HepG2 (cell line): ENCODE measurements around the gene CDK2. TPM values are rescaled to one million over a fixed set of nuclear protein-coding genes. Genes with fewer than 3 reads are reported as not detected.

Experiments used
- MAZ ChIP-seq, 2 experiments: sonication (generic) in 1 of 2; formaldehyde crosslinking in 1 of 2; IDR thresholded peaks; 2 replicates each; pipeline versions ENCODE4 v1.5.0 to v1.6.1; 2012 to 2020; ENCODE audit warnings: low read depth in 2 of 2, mild to moderate bottlenecking in 2 of 2, borderline replicate concordance in 1 of 2, improper control_type of control experiment in 1 of 2, low read length in 1 of 2, missing genetic modification reagents in 1 of 2, moderate library complexity in 1 of 2
- MTA1 ChIP-seq: sonication (generic); formaldehyde crosslinking; IDR thresholded peaks from 2 replicates; pipeline ENCODE4 v1.4.0; 2020; ENCODE audit warnings: missing genetic modification reagents, mild to moderate bottlenecking, borderline replicate concordance
- RCOR2 ChIP-seq: IDR thresholded peaks from 2 replicates; pipeline ENCODE4 v1.6.1; 2016; ENCODE audit warnings: missing biosample characterization, missing genetic modification reagents
- U2AF1 ChIP-seq: fragments of 200-400 bp; formaldehyde crosslinking; optimal IDR thresholded peaks from 2 replicates; pipeline ENCODE3; 2017; ENCODE audit warnings: mild to moderate bottlenecking, low read depth, low read length
- ZC3H4 ChIP-seq: sonication (generic); formaldehyde crosslinking; IDR thresholded peaks from 2 replicates; pipeline ENCODE4 v1.4.0; 2020; ENCODE audit warnings: missing genetic modification reagents, borderline replicate concordance
- ZNF598 ChIP-seq: sonication (generic); formaldehyde crosslinking; IDR thresholded peaks from 2 replicates; pipeline ENCODE4 v1.5.1; 2020; ENCODE audit warnings: mild to moderate bottlenecking, missing genetic modification reagents, borderline replicate concordance
- ZNF710 ChIP-seq: sonication (generic); formaldehyde crosslinking; IDR thresholded peaks from 2 replicates; pipeline ENCODE4 v1.5.0; 2020; ENCODE audit warnings: mild to moderate bottlenecking, missing genetic modification reagents, borderline replicate concordance
- ZNF816 ChIP-seq: sonication (generic); formaldehyde crosslinking; IDR thresholded peaks from 2 replicates; pipeline ENCODE4 v1.8.0; 2022; ENCODE audit warnings: missing genetic modification reagents, mild to moderate bottlenecking, borderline replicate concordance
- polyA plus RNA-seq, 8 experiments: library from polyadenylated mRNA; depleted of rRNA in 3 of 8; stranded (reverse) in 7 of 8; unstranded in 1 of 8; fragments of >200 nt; fragmentation: Illumina TruSeq in 4 of 8; extraction: Trizol in 4 of 8; gene quantifications; 2 replicates each; pipeline versions ENCODE4 v1.2.1 to v1.2.3, GENCODE V29; 2011 to 2016; ENCODE audit warnings: low read depth in 4 of 8, missing spikeins in 1 of 8, mixed read lengths in 1 of 8; ENCODE audit not compliant: insufficient read depth in 1 of 8
- total RNA-seq, 5 experiments: library from RNA; depleted of rRNA; stranded (reverse); fragments of >200 nt; fragmentation: Illumina TruSeq; extraction: Trizol; gene quantifications; 2 replicates each; pipeline ENCODE4 v1.2.3, GENCODE V29; 2016; ENCODE audit warnings: low read depth in 1 of 5
- TF ChIP-seq, protein P1 (sequence below): sonication (generic); formaldehyde crosslinking; conservative IDR thresholded peaks from 2 replicates; pipeline ENCODE4 v1.5.0; 2020; ENCODE audit warnings: missing genetic modification reagents

The CDK2 gene
- total and polyA plus RNA-seq, 2 of the 13 experiments (the other 11 are each of a cell fraction or from before 2014, with no cell fraction given) = 47.5 to 52.6 TPM

- TF ChIP-seq U2AF1 (no peak), MAZ (IDR thresholded peaks at IDR 0.05; ENCODE audit: borderline replicate concordance, low read depth, low read length) (no peak), MAZ (CRISPR knock-in tag; IDR thresholded peaks at IDR 0.05; ENCODE audit: low read depth) (no peak), ZC3H4 (no peak), RCOR2 (CRISPR knock-in tag) (peak; percentile 84; the same call in 1 of the 2 replicates), ZNF710 (peak; percentile 77; the same call in 1 of the 2 replicates), MTA1 (CRISPR knock-in tag) (peak; percentile 25; the same call in 1 of the 2 replicates), ZNF598 (no peak), ZNF816 (CRISPR knock-in tag) (no peak)
- TF ChIP-seq, protein P1, sequence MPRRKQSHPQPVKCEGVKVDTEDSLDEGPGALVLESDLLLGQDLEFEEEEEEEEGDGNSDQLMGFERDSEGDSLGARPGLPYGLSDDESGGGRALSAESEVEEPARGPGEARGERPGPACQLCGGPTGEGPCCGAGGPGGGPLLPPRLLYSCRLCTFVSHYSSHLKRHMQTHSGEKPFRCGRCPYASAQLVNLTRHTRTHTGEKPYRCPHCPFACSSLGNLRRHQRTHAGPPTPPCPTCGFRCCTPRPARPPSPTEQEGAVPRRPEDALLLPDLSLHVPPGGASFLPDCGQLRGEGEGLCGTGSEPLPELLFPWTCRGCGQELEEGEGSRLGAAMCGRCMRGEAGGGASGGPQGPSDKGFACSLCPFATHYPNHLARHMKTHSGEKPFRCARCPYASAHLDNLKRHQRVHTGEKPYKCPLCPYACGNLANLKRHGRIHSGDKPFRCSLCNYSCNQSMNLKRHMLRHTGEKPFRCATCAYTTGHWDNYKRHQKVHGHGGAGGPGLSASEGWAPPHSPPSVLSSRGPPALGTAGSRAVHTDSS (CRISPR knock-in tag) = no peak
Observed at GRCh38 chr12:56010111-56010570, 43.5 kb downstream of the CDK2 start (continued).
